Measurements from ENCODE around the gene SPANXN1.
"Not testable (repeated sequence)": the region's sequence is repeated elsewhere in the genome, so short reads cannot be mapped to it uniquely, and the experiment has no call there.

The SPANXN1 gene

GRCh38 chrX:145247203-145247602 lies at the start of gene SPANXN1:
TSS of gene SPANXN1 (plus strand) at chrX:145247503. CDS start at chrX:145247587, 84 bp downstream.
- not testable (repeated sequence) for DNase-seq

GRCh38 chrX:145199078-145199477 lies 48.2 kb upstream of the SPANXN1 start:
- DNase-seq = no peak

GRCh38 chrX:145213504-145213903 lies 33.8 kb upstream of the SPANXN1 start:
- no peak for DNase-seq

GRCh38 chrX:145292218-145292617 lies 44.9 kb downstream of the SPANXN1 start:
- no peak for DNase-seq

All from CD4-positive, alpha-beta T cell treated with Interleukin-17A for 4 hours (primary cell).